Skeletal muscle tissue (tissue), 4 donors: ENCODE data around the gene RNF212. TPM values are rescaled to one million over a fixed set of nuclear protein-coding genes. Genes with fewer than 3 reads are reported as not detected.

Experiments used
- H3K27ac ChIP-seq: one replicate; pipeline ENCODE4 v1.7.0; 2013; ENCODE audit warnings: mild to moderate bottlenecking, low read depth, low read length, inconsistent platforms
- H3K27me3 ChIP-seq, 3 donors: one replicate each; pipeline ENCODE4 v1.7.0; 2013; ENCODE audit warnings: low read length in 3 of 3; ENCODE audit not compliant: control insufficient read depth in 3 of 3, insufficient read depth in 3 of 3
- H3K36me3 ChIP-seq, 3 donors: one replicate each; pipeline ENCODE4 v1.7.0; 2013; ENCODE audit warnings: low read length in 3 of 3; ENCODE audit not compliant: control insufficient read depth in 3 of 3, insufficient read depth in 3 of 3
- H3K4me1 ChIP-seq, 3 donors: one replicate each; pipeline ENCODE4 v1.7.0; 2013; ENCODE audit warnings: low read length in 3 of 3, mild to moderate bottlenecking in 3 of 3; ENCODE audit not compliant: control insufficient read depth in 3 of 3, insufficient read depth in 3 of 3
- H3K4me3 ChIP-seq, 3 donors: one replicate each; pipeline ENCODE4 v1.7.0; 2013; ENCODE audit warnings: low read length in 3 of 3
- H3K9ac ChIP-seq, 3 donors: one replicate each; pipeline ENCODE4 v1.7.0; 2013; ENCODE audit warnings: low read length in 3 of 3, mild to moderate bottlenecking in 3 of 3, moderate library complexity in 2 of 3, low read depth in 1 of 3
- H3K9me3 ChIP-seq, 3 donors: one replicate each; pipeline ENCODE4 v1.7.0; 2013; ENCODE audit warnings: low read length in 3 of 3; ENCODE audit not compliant: control insufficient read depth in 3 of 3
- total RNA-seq: library from RNA; depleted of rRNA; stranded (reverse); fragments of >200 nt; gene quantifications from one replicate; pipeline ENCODE4 v1.2.3, GENCODE V29; 2014
- donor health status: Osteomylitis.

Gene RNF212
- total RNA-seq, 1 donor from 2014 or later, result 3.7 TPM

GRCh38 chr4:1104647-1105046 is 8.7 kb downstream of the RNF212 start:
- H3K9ac ChIP-seq, result no peak overlapping the region
- H3K4me3 ChIP-seq, result no peak overlapping the region
- no peaks in the 10 kb centered on the region for H3K4me1 ChIP-seq
- no peaks in the 10 kb centered on the region for H3K36me3 ChIP-seq
- no peak overlapping the region for H3K27ac ChIP-seq
- no peaks in the 10 kb centered on the region for H3K9me3 ChIP-seq
- H3K27me3 ChIP-seq, result peaks cover 4 to 9% (median 5%) of the 10 kb centered on the region in 3 donors

GRCh38 chr4:1099684-1100335 is 13.6 kb downstream of the RNF212 start:
- Histone ChIP-seq H3K9me3 (no peaks in the 10 kb centered on the region), H3K4me3 (no peak overlapping the region), H3K27me3 (peaks cover 0 to 4% (median 0%) of the 10 kb centered on the region in 3 donors), H3K27ac (no peak overlapping the region), H3K9ac (no peak overlapping the region), H3K36me3 (no peaks in the 10 kb centered on the region), H3K4me1 (no peaks in the 10 kb centered on the region)

GRCh38 chr4:1099270-1099669 is 14.1 kb downstream of the RNF212 start:
- no peak overlapping the region for H3K4me3 ChIP-seq
- peaks cover 0 to 5% (median 4%) of the 10 kb centered on the region in 3 donors for H3K27me3 ChIP-seq
- no peaks in the 10 kb centered on the region for H3K9me3 ChIP-seq
- H3K36me3 ChIP-seq, result no peaks in the 10 kb centered on the region
- H3K4me1 ChIP-seq, result no peaks in the 10 kb centered on the region
- H3K9ac ChIP-seq, result no peak overlapping the region
- H3K27ac ChIP-seq, result no peak overlapping the region

DNA sequence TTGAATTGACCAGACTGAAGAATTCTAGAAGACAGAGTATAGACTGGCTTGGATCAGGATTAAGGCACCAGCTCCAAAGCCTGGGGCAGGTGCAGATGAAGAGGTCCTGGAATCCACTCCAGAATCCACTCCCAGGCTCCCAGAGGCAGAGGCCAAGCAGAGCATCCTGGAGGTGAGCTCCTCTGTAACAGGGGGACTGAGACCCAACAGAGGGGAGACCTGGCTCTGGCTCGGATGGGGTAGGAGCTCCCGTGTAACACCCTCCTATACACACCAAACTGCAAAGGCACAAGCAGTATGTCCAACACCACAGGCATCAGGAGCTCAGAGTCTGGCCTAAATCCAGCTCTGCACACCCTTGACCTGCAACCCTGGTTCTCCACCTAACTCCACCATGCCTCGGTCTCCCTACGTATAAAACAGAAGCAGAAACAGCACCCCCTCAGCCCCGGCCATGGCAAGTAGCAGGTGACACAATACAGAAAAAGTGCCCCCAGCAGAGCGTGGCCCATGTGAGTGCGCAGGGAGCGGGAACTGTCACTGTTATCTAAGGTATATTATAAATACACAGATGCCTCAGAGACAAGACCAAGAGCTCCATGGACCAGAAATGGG is 14.9 kb downstream of the RNF212 start:
- Histone ChIP-seq H3K36me3 (no peaks in the 10 kb centered on the region), H3K9me3 (no peaks in the 10 kb centered on the region), H3K4me1 (no peaks in the 10 kb centered on the region), H3K9ac (no peak overlapping the region), H3K27me3 (peaks cover 4 to 10% (median 8%) of the 10 kb centered on the region in 3 donors), H3K27ac (no peak overlapping the region), H3K4me3 (no peak overlapping the region)

- H3K4me3 ChIP-seq, result no peak overlapping the region
- no peak overlapping the region for H3K9ac ChIP-seq
- H3K27ac ChIP-seq, result no peak overlapping the region
- no peaks in the 10 kb centered on the region for H3K9me3 ChIP-seq
- no peaks in the 10 kb centered on the region for H3K36me3 ChIP-seq
- H3K4me1 ChIP-seq, result no peaks in the 10 kb centered on the region
- H3K27me3 ChIP-seq, result peaks cover 4 to 12% (median 10%) of the 10 kb centered on the region in 3 donors
These were observed 15.8 kb downstream of the RNF212 start for GRCh38 chr4:1097553-1097952.

DNA sequence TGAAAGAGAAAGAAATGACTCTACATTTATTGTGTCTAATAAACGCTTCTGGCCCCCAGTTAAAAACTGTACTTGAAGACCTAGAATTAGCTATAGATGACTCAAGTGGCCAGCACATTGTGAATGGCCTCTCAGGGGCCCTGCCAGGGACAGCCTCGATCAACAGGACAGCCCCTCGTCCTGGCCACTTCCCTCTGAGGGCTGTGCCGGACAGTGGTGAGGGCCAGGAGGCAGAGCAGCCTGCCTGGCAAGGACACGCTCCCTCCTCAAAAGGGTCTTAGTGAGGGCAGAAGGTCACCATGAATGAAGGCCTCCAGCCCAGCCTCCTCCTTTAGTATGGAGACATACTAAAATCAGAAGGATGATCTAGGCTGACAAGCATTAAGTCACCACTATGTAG is 16.5 kb downstream of the RNF212 start:
- no peak overlapping the region for H3K27ac ChIP-seq
- no peaks in the 10 kb centered on the region for H3K4me1 ChIP-seq
- no peak overlapping the region for H3K4me3 ChIP-seq
- H3K9me3 ChIP-seq, result no peaks in the 10 kb centered on the region
- H3K36me3 ChIP-seq, result no peaks in the 10 kb centered on the region
- H3K9ac ChIP-seq, result no peak overlapping the region
- peaks cover 4 to 12% (median 10%) of the 10 kb centered on the region in 3 donors for H3K27me3 ChIP-seq

- no peaks in the 10 kb centered on the region for H3K36me3 ChIP-seq
- no peak overlapping the region for H3K4me3 ChIP-seq
- no peaks in the 10 kb centered on the region for H3K4me1 ChIP-seq
- peaks cover 0 to 14% (median 12%) of the 10 kb centered on the region in 3 donors for H3K27me3 ChIP-seq
- no peak overlapping the region for H3K9ac ChIP-seq
- H3K27ac ChIP-seq, result no peak overlapping the region
- H3K9me3 ChIP-seq, result no peaks in the 10 kb centered on the region
These were observed 19.1 kb downstream of the RNF212 start for GRCh38 chr4:1094336-1094690.

DNA sequence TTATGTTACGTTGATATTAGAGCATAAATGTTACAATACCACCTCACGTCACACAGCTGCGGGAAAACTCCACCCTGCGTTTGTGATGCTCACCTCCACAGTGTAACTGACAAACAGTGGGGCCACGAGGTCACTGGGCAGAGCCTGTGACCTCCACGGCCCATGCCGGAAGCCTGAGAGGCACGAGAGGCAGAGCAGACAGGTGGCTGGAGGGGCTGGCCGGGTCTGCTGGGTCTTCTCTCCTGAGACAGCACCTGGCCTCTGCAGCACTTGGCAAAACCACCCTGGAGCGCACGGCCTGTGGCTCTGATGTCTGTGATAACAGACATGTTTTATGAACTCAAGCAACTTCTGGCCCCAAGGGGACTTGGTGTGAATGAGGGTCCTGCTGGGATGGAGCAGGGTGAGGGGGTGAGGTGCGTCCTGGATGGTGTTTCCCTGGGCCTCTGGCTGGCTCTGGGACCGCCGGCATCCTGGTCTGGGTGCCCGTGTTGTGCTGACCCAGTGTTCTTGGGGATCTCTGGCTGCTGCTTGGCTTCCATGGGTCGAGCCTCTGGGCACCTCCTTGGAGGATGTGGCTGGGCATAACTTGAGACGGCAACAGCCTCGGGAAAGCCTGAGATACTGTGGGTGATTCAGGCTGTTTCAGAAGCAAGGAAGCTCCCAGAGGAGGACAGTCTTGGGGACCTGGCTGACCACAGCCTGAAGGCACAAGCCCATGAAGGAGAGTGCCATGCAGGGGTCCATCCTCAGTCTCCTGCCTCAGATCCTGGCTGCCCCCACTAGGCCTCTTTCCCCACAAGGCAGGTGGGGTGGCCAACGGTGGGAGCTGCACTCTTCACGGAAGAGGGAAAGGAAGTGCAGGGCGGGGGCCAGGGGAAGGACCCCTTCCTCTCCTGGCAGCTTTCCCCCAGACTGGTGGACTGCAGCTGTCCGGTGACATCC is 19.7 kb downstream of the RNF212 start:
- Histone ChIP-seq H3K36me3 (no peaks in the 10 kb centered on the region), H3K9ac (no peak overlapping the region), H3K4me1 (no peaks in the 10 kb centered on the region), H3K27me3 (peaks cover 0 to 14% (median 12%) of the 10 kb centered on the region in 3 donors), H3K9me3 (peaks cover 0 to 2% (median 0%) of the 10 kb centered on the region in 3 donors), H3K4me3 (no peak overlapping the region), H3K27ac (no peak overlapping the region)

GRCh38 chr4:1092983-1093361 is 20.4 kb downstream of the RNF212 start:
- H3K4me3 ChIP-seq, result no peak overlapping the region
- H3K36me3 ChIP-seq, result no peaks in the 10 kb centered on the region
- H3K27ac ChIP-seq, result no peak overlapping the region
- H3K4me1 ChIP-seq, result no peaks in the 10 kb centered on the region
- H3K27me3 ChIP-seq, result peaks cover 0 to 14% (median 12%) of the 10 kb centered on the region in 3 donors
- no peak overlapping the region for H3K9ac ChIP-seq
- H3K9me3 ChIP-seq, result peaks cover 0 to 2% (median 0%) of the 10 kb centered on the region in 3 donors
